ENCODE data around the gene PTPN23. TPM values are rescaled to one million over a fixed set of nuclear protein-coding genes. Genes with fewer than 3 reads are reported as not detected.
A peak's percentile ranks its signal among the peaks of the same experiment; 100 is the strongest.

The PTPN23 gene
- total RNA-seq, 1 experiment from 2014 or later: 53.5 TPM

DNA sequence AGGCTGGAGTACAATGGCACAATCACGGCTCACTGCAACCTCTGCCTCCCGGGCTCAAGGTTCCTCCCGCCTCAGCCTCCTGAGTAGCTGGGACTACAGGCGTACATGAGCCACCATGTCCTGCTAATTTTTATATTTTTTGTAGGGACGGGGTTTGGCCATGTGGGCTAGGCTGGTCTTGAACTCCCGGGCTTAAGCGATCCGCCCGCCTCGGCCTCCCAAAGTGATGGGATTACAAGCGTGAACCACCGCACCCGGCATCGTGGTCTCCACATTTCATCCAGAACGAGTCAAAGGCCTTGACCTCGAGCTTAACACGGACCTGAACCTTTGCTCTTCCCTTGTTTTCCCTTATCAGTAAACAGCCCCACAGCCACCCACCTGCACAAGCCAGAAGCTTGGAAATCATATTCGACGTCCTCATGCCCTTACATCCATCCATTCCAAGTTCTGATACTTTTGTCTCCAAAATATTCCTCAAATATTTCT lies 1.4 kb upstream of the PTPN23 start:
- no peak for ATAC-seq

DNA sequence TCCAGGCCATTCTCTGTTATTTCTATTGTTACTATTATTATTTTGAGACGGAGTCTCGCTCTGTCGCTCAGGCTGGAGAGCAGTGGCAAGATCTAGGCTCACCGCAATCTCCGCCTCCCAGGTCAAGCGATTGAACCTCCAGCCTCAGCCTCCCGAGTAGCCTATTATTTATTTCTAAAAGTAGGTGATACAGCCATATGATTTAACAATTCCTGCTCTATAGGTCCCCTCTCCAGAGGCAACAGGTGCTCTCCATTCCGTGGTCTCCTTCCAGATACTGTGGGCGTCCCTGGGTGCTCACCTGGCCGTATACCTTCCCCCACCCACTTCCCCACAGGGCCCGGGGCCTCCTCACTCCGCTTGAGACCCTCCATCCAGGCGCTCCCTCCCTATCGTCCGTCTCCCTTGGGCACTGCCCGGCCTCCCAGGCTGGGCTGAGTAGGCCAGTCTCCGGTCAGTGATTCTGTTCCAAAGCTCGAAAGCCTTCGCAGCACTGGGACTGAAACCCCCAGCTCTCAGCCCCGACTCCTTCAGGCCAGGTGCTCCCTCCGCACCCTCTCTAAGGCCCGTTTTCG lies 708 bp upstream of the PTPN23 start:
- CTCF ChIA-PET: interaction anchor here (0.6 to 2.2 kb wide), 13 partner anchors 9 to 471 kb away, joined by 3 to 37 read pairs (median 4); partner anchors contain the start of genes NBEAL2 and SETD2

More for the DNA sequence above, 1.4 kb upstream of the PTPN23 start:
- peak overlapping the region; percentile 100 for H3K4me3 Mint-ChIP-seq
- DNase-seq (ENCODE audit: low spot score): no peak
- H3K4me1 Mint-ChIP-seq: peaks cover 21% of the 10 kb centered on the region
- no peaks in the 10 kb centered on the region for H3K36me3 Mint-ChIP-seq
- H3K27ac Mint-ChIP-seq: peak overlapping the region; percentile 100; the same call in 1 of the 2 replicates
- ChIA-PET CTCF (interaction anchor here (2.2 kb wide), 1 partner anchor 9 kb away, joined by 37 read pairs; no protein-coding TSS in a partner anchor), POLR2A (no interaction called here)
- no peaks in the 10 kb centered on the region for H3K27me3 Mint-ChIP-seq (ENCODE audit: low read depth)
- no peaks in the 10 kb centered on the region for H3K9me3 Mint-ChIP-seq
- TF ChIP-seq MYBL2 (CRISPR knock-in tag; IDR thresholded peaks at IDR 0.05) (no peak), GABPB1 (CRISPR knock-in tag; IDR thresholded peaks at IDR 0.05) (peak; percentile 54; the same call in 1 of the 2 replicates)

DNA sequence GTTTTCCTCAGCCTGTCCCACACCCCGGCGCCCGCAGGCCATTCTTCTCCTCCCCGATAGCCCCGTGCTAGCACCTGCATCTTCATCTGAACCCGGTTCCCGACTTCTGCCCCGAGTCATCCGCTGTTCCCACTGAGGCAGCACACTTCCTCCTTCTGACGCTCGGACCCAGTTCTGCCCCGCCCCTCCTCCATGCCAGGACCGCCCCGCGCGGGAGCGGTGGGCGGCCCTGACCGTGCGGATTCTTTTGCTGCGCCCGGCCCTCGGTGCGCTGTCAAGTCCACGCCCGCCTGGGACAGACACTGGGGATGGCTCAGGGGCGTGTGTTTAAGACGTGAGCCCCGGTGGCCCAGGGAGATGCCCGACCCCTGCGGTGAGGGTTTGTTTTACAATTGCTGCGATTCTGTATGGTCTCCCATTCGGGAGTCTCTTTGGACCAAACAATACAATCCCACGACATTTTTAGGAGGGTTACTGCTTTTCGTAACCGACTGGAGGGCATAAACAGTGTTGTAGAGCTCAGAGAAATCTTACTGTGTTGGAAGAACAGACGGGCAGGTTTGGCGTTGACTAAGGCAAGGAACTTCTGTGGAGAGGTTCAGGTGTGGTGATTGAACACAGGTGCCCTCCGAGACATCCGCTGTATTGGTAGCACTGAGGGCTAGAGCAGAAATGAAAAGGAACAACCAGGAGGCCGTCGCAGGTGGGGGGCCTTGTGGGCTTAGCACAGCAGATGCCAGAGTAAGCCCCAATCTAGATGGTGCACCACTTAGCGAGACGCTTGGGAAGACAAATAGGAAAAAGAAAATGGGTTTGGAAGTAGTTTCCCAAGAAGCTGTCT lies 716 bp downstream of the PTPN23 start:
- H3K27me3 Mint-ChIP-seq (ENCODE audit: low read depth): no peaks in the 10 kb centered on the region
- POLR2A ChIA-PET: interaction anchor here (0.7 to 1.4 kb wide), 4 partner anchors 13 to 498 kb away, joined by 3 to 8 read pairs (median 4); no protein-coding TSS in a partner anchor
- H3K27ac Mint-ChIP-seq: peak overlapping the region; percentile 96
- peak; percentile 69 for ATAC-seq
- peak overlapping the region; percentile 100 for H3K4me3 Mint-ChIP-seq
- peaks cover 21% of the 10 kb centered on the region for H3K4me1 Mint-ChIP-seq
- CTCF ChIA-PET: interaction anchor here (1.0 to 2.2 kb wide), 7 partner anchors 11 to 402 kb away, joined by 4 to 37 read pairs (median 5); partner anchors contain the start of genes NBEAL2 and SETD2
- peak; percentile 83 for DNase-seq (ENCODE audit: low spot score)
- H3K9me3 Mint-ChIP-seq: no peaks in the 10 kb centered on the region
- TF ChIP-seq NR2C2 (CRISPR knock-in tag; IDR thresholded peaks at IDR 0.05) (no peak), NFATC4 (CRISPR knock-in tag; IDR thresholded peaks at IDR 0.05) (no peak; the same call in 1 of the 2 replicates), ZNF232 (CRISPR knock-in tag; IDR thresholded peaks at IDR 0.05) (0 out of 2 replicates have a peak, but pooled peaks have one; percentile 50)
- TF ChIP-seq, protein P1, sequence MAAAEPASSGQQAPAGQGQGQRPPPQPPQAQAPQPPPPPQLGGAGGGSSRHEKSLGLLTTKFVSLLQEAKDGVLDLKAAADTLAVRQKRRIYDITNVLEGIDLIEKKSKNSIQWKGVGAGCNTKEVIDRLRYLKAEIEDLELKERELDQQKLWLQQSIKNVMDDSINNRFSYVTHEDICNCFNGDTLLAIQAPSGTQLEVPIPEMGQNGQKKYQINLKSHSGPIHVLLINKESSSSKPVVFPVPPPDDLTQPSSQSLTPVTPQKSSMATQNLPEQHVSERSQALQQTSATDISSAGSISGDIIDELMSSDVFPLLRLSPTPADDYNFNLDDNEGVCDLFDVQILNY (CRISPR knock-in tag; IDR thresholded peaks at IDR 0.05): no peak
- TF ChIP-seq, protein P2, sequence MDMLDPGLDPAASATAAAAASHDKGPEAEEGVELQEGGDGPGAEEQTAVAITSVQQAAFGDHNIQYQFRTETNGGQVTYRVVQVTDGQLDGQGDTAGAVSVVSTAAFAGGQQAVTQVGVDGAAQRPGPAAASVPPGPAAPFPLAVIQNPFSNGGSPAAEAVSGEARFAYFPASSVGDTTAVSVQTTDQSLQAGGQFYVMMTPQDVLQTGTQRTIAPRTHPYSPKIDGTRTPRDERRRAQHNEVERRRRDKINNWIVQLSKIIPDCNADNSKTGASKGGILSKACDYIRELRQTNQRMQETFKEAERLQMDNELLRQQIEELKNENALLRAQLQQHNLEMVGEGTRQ (CRISPR knock-in tag; IDR thresholded peaks at IDR 0.05): no peak
- no peaks in the 10 kb centered on the region for H3K36me3 Mint-ChIP-seq

More for the DNA sequence above, 708 bp upstream of the PTPN23 start:
- POLR2A ChIA-PET: interaction anchor here (0.7 to 1.4 kb wide), 7 partner anchors 10 to 535 kb away, joined by 3 to 8 read pairs (median 3); no protein-coding TSS in a partner anchor
- Mint-ChIP-seq H3K27me3 (ENCODE audit: low read depth) (no peaks in the 10 kb centered on the region), H3K36me3 (no peaks in the 10 kb centered on the region), H3K4me3 (peak overlapping the region; percentile 100), H3K9me3 (no peaks in the 10 kb centered on the region), H3K4me1 (peaks cover 21% of the 10 kb centered on the region), H3K27ac (peak overlapping the region; percentile 100)
- ATAC-seq: no peak; the same call in none of the 2 replicates
- no peak for DNase-seq (ENCODE audit: low spot score)
- TF ChIP-seq MYBL2 (CRISPR knock-in tag; IDR thresholded peaks at IDR 0.05) (peak; percentile 6; the same call in 1 of the 2 replicates), NR1H2 (CRISPR knock-in tag; IDR thresholded peaks at IDR 0.05) (no peak), JUN (CRISPR knock-in tag; IDR thresholded peaks at IDR 0.05) (peak; percentile 53; the same call in 1 of the 2 replicates)
- TF ChIP-seq, protein P3, sequence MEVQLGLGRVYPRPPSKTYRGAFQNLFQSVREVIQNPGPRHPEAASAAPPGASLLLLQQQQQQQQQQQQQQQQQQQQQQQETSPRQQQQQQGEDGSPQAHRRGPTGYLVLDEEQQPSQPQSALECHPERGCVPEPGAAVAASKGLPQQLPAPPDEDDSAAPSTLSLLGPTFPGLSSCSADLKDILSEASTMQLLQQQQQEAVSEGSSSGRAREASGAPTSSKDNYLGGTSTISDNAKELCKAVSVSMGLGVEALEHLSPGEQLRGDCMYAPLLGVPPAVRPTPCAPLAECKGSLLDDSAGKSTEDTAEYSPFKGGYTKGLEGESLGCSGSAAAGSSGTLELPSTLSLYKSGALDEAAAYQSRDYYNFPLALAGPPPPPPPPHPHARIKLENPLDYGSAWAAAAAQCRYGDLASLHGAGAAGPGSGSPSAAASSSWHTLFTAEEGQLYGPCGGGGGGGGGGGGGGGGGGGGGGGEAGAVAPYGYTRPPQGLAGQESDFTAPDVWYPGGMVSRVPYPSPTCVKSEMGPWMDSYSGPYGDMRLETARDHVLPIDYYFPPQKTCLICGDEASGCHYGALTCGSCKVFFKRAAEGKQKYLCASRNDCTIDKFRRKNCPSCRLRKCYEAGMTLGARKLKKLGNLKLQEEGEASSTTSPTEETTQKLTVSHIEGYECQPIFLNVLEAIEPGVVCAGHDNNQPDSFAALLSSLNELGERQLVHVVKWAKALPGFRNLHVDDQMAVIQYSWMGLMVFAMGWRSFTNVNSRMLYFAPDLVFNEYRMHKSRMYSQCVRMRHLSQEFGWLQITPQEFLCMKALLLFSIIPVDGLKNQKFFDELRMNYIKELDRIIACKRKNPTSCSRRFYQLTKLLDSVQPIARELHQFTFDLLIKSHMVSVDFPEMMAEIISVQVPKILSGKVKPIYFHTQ (CRISPR knock-in tag; IDR thresholded peaks at IDR 0.05): peak; percentile 71; the same call in 1 of the 2 replicates

DNA sequence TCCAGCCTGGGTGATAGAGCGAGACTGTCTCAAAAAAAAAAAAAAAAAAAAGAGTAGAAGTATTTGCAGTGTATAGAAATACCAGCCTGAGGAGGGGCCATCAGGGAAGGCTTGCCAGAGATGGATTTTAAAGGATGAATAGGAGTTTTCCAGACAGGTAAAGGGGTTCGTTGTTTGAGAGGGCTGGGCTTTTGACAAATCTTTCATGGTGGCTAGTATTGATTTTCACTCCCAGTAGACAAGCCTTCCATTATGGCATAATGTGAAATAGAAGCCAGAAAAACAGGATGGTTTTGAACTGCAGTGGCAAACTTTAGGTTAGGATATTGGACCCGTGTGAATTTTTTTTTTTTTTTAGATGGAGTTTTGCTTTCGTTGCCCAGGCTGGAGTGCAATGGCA lies 3.6 kb downstream of the PTPN23 start:
- POLR2A ChIA-PET: no interaction called here
- TF ChIP-seq, protein P4, sequence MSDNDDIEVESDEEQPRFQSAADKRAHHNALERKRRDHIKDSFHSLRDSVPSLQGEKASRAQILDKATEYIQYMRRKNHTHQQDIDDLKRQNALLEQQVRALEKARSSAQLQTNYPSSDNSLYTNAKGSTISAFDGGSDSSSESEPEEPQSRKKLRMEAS (CRISPR knock-in tag; IDR thresholded peaks at IDR 0.05): no peak
- TF ChIP-seq ATF1 (CRISPR knock-in tag; IDR thresholded peaks at IDR 0.05) (no peak), RELA (CRISPR knock-in tag; IDR thresholded peaks at IDR 0.05; ENCODE audit: borderline replicate concordance) (no peak), ZNF396 (CRISPR knock-in tag; IDR thresholded peaks at IDR 0.05; ENCODE audit: borderline replicate concordance) (no peak), TEAD4 (CRISPR knock-in tag; IDR thresholded peaks at IDR 0.05) (no peak), RORB (CRISPR knock-in tag; IDR thresholded peaks at IDR 0.05) (no peak), NR2C2 (CRISPR knock-in tag; IDR thresholded peaks at IDR 0.05) (no peak)
- TF ChIP-seq, protein P5, sequence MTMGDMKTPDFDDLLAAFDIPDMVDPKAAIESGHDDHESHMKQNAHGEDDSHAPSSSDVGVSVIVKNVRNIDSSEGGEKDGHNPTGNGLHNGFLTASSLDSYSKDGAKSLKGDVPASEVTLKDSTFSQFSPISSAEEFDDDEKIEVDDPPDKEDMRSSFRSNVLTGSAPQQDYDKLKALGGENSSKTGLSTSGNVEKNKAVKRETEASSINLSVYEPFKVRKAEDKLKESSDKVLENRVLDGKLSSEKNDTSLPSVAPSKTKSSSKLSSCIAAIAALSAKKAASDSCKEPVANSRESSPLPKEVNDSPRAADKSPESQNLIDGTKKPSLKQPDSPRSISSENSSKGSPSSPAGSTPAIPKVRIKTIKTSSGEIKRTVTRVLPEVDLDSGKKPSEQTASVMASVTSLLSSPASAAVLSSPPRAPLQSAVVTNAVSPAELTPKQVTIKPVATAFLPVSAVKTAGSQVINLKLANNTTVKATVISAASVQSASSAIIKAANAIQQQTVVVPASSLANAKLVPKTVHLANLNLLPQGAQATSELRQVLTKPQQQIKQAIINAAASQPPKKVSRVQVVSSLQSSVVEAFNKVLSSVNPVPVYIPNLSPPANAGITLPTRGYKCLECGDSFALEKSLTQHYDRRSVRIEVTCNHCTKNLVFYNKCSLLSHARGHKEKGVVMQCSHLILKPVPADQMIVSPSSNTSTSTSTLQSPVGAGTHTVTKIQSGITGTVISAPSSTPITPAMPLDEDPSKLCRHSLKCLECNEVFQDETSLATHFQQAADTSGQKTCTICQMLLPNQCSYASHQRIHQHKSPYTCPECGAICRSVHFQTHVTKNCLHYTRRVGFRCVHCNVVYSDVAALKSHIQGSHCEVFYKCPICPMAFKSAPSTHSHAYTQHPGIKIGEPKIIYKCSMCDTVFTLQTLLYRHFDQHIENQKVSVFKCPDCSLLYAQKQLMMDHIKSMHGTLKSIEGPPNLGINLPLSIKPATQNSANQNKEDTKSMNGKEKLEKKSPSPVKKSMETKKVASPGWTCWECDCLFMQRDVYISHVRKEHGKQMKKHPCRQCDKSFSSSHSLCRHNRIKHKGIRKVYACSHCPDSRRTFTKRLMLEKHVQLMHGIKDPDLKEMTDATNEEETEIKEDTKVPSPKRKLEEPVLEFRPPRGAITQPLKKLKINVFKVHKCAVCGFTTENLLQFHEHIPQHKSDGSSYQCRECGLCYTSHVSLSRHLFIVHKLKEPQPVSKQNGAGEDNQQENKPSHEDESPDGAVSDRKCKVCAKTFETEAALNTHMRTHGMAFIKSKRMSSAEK (CRISPR knock-in tag; IDR thresholded peaks at IDR 0.05; ENCODE audit: borderline replicate concordance): no peak

More for the DNA sequence above, 3.6 kb downstream of the PTPN23 start:
- Mint-ChIP-seq H3K9me3 (no peaks in the 10 kb centered on the region), H3K27me3 (ENCODE audit: low read depth) (no peaks in the 10 kb centered on the region), H3K27ac (no peak overlapping the region), H3K36me3 (peaks cover 6% of the 10 kb centered on the region), H3K4me1 (peaks cover 17% of the 10 kb centered on the region), H3K4me3 (no peak overlapping the region)
- ATAC-seq (no peak), DNase-seq (ENCODE audit: low spot score) (no peak)
- CTCF ChIA-PET: no interaction called here

Data from WTC11 (cell line).